Trophoblast cell (in vitro differentiated cells and primary cell): ENCODE data around the gene GAK.
A peak's percentile ranks its signal among the peaks of the same experiment; 100 is the strongest.

Experiments used
- DNase-seq, 2 donors: peaks; one replicate each; pipeline ENCODE4 v3.0.0-alpha.2; 2016
- H2AFZ ChIP-seq: 2 replicates; pipeline ENCODE4 v1.6.1; 2013; ENCODE audit warnings: low read length, moderate library complexity, mild to moderate bottlenecking; ENCODE audit not compliant: insufficient read depth, poor library complexity
- H2AK5ac ChIP-seq: 2 replicates; pipeline ENCODE4 v1.6.1; 2013; ENCODE audit warnings: mild to moderate bottlenecking, low read length
- H2BK120ac ChIP-seq: 2 replicates; pipeline ENCODE4 v1.6.1; 2013; ENCODE audit warnings: low read length, mild to moderate bottlenecking, moderate library complexity; ENCODE audit not compliant: insufficient read depth, poor library complexity
- H2BK12ac ChIP-seq: 2 replicates; pipeline ENCODE4 v1.6.1; 2013; ENCODE audit warnings: mild to moderate bottlenecking, low read length, moderate library complexity
- H2BK5ac ChIP-seq: 2 replicates; pipeline ENCODE4 v1.6.1; 2013; ENCODE audit warnings: low read length, low read depth, moderate library complexity, mild to moderate bottlenecking; ENCODE audit not compliant: poor library complexity
- H3K14ac ChIP-seq: 2 replicates; pipeline ENCODE4 v1.6.1; 2013; ENCODE audit warnings: mild to moderate bottlenecking, low read length
- H3K18ac ChIP-seq: 2 replicates; pipeline ENCODE4 v1.6.1; 2013; ENCODE audit warnings: mild to moderate bottlenecking, low read length
- H3K23ac ChIP-seq: 2 replicates; pipeline ENCODE4 v1.6.1; 2013; ENCODE audit warnings: low read length
- H3K27ac ChIP-seq: 2 replicates; pipeline ENCODE4 v1.5.1; 2013; ENCODE audit warnings: low read depth, mild to moderate bottlenecking, inconsistent platforms, low read length, moderate library complexity
- H3K27me3 ChIP-seq: 2 replicates; pipeline ENCODE4 v1.6.1; 2013; ENCODE audit warnings: inconsistent platforms, mild to moderate bottlenecking, low read length, moderate library complexity; ENCODE audit not compliant: insufficient read depth
- H3K36me3 ChIP-seq, 2 experiments: 1 replicate in 1 of 2; 2 replicates in 1 of 2; pipeline ENCODE4 v1.6.1; 2013; ENCODE audit warnings: low read length in 2 of 2, mild to moderate bottlenecking in 2 of 2, moderate library complexity in 1 of 2; ENCODE audit not compliant: insufficient read depth in 2 of 2, control insufficient read depth in 1 of 2
- H3K4ac ChIP-seq: 2 replicates; pipeline ENCODE4 v1.6.1; 2013; ENCODE audit warnings: low read depth, mild to moderate bottlenecking, low read length, moderate library complexity
- H3K4me1 ChIP-seq, 2 experiments: 1 replicate in 1 of 2; 2 replicates in 1 of 2; pipeline ENCODE4 v1.6.1; 2013; ENCODE audit warnings: low read length in 2 of 2, mild to moderate bottlenecking in 2 of 2, moderate library complexity in 1 of 2; ENCODE audit not compliant: insufficient read depth in 2 of 2, control insufficient read depth in 1 of 2
- H3K4me2 ChIP-seq: 2 replicates; pipeline ENCODE4 v1.6.1; 2013; ENCODE audit warnings: inconsistent platforms, mild to moderate bottlenecking, low read length, moderate library complexity
- H3K4me3 ChIP-seq: 2 replicates; pipeline ENCODE4 v1.5.1; 2013; ENCODE audit warnings: mild to moderate bottlenecking, low read depth, low read length, inconsistent platforms
- H3K79me1 ChIP-seq: one replicate; pipeline ENCODE4 v1.6.1; 2013; ENCODE audit warnings: low read length
- H3K79me2 ChIP-seq: 2 replicates; pipeline ENCODE4 v1.6.1; 2013; ENCODE audit warnings: low read length, mild to moderate bottlenecking; ENCODE audit not compliant: control insufficient read depth, insufficient read depth, poor library complexity
- H3K9ac ChIP-seq: 2 replicates; pipeline ENCODE4 v1.6.1; 2013; ENCODE audit warnings: mild to moderate bottlenecking, low read length
- H3K9me3 ChIP-seq: 2 replicates; pipeline ENCODE4 v1.6.1; 2013; ENCODE audit warnings: low read depth, mild to moderate bottlenecking, control low read depth, inconsistent platforms, low read length; ENCODE audit not compliant: insufficient read depth
- H4K12ac ChIP-seq: 2 replicates; pipeline ENCODE4 v1.6.1; 2013; ENCODE audit warnings: low read depth, mild to moderate bottlenecking, low read length, moderate library complexity
- H4K8ac ChIP-seq: 2 replicates; pipeline ENCODE4 v1.6.1; 2013; ENCODE audit warnings: low read depth, mild to moderate bottlenecking, low read length, moderate library complexity
- H4K91ac ChIP-seq: one replicate; pipeline ENCODE4 v1.6.1; 2013; ENCODE audit warnings: low read depth, mild to moderate bottlenecking, low read length, moderate library complexity
- WGBS: extraction: QIAGEN DNeasy Blood & Tissue Kit; methylation state at CpG from one replicate; pipeline ENCODE4 v1.1.7; 2013; ENCODE audit warnings: missing lambda C conversion rate; ENCODE audit not compliant: insufficient read length, insufficient coverage; ENCODE audit errors: extremely low coverage; 5-methylcytosine and 5-hydroxymethylcytosine counted together

The GAK gene

GRCh38 chr4:829761-830600, 102.1 kb downstream of the GAK start:
- DNase-seq = no peak
- Histone ChIP-seq H3K79me2 (no peaks in the 10 kb centered on the region), H4K12ac (no peak overlapping the region), H4K8ac (no peak overlapping the region), H2BK5ac (no peak overlapping the region), H4K91ac (no peak overlapping the region), H3K79me1 (no peaks in the 10 kb centered on the region), H3K36me3 (no peaks in the 10 kb centered on the region), H3K4me1 (peaks cover 0 to 2% of the 10 kb centered on the region in 2 experiments), H3K23ac (no peak overlapping the region), H2AK5ac (no peak overlapping the region), H3K27me3 (peaks cover 25% of the 10 kb centered on the region), H3K14ac (no peak overlapping the region), H2BK12ac (no peak overlapping the region), H3K27ac (no peak overlapping the region), H3K4ac (no peak overlapping the region), H3K9ac (no peak overlapping the region), H3K9me3 (peaks cover 13% of the 10 kb centered on the region), H3K4me3 (no peak overlapping the region), H3K4me2 (no peak overlapping the region), H2BK120ac (no peak overlapping the region), H3K18ac (no peak overlapping the region), H2AFZ (no peak overlapping the region)
- no CpG with 5 or more reads among the region's 26 CpGs for WGBS

GRCh38 chr4:829291-829690, 102.8 kb downstream of the GAK start:
- Histone ChIP-seq H4K91ac (no peak overlapping the region), H3K9ac (no peak overlapping the region), H3K79me1 (no peaks in the 10 kb centered on the region), H2BK120ac (no peak overlapping the region), H3K4ac (no peak overlapping the region), H3K23ac (no peak overlapping the region), H3K4me2 (no peak overlapping the region), H3K36me3 (no peaks in the 10 kb centered on the region), H3K4me1 (peaks cover 0 to 2% of the 10 kb centered on the region in 2 experiments), H3K18ac (no peak overlapping the region), H3K27ac (no peak overlapping the region), H2BK5ac (no peak overlapping the region), H2BK12ac (no peak overlapping the region), H2AK5ac (no peak overlapping the region), H3K27me3 (peaks cover 32% of the 10 kb centered on the region), H2AFZ (no peak overlapping the region), H3K9me3 (peaks cover 13% of the 10 kb centered on the region), H4K8ac (no peak overlapping the region), H3K14ac (no peak overlapping the region), H3K79me2 (no peaks in the 10 kb centered on the region), H3K4me3 (no peak overlapping the region), H4K12ac (no peak overlapping the region)
- WGBS = no CpG with 5 or more reads among the region's 6 CpGs
- DNase-seq = no peak

GRCh38 chr4:828641-829271, 103.4 kb downstream of the GAK start:
- Histone ChIP-seq H3K27ac (no peak overlapping the region), H2BK12ac (no peak overlapping the region)
- no CpG with 5 or more reads among the region's 16 CpGs for WGBS

GRCh38 chr4:827209-828081, 104.7 kb downstream of the GAK start:
- no peak overlapping the region for H3K18ac ChIP-seq
- no peak overlapping the region for H3K4me3 ChIP-seq
- no peaks in the 10 kb centered on the region for H3K79me2 ChIP-seq
- no peak overlapping the region for H3K4ac ChIP-seq
- no peak overlapping the region for H2BK120ac ChIP-seq
- peaks cover 16% of the 10 kb centered on the region for H3K9me3 ChIP-seq
- WGBS = no CpG with 5 or more reads among the region's 20 CpGs
- H3K27ac ChIP-seq = no peak overlapping the region
- no peak overlapping the region for H2BK12ac ChIP-seq
- no peak overlapping the region for H2AK5ac ChIP-seq
- peaks cover 0 to 2% of the 10 kb centered on the region in 2 experiments for H3K4me1 ChIP-seq
- no peak overlapping the region for H3K9ac ChIP-seq
- no peak overlapping the region for H2BK5ac ChIP-seq
- no peak overlapping the region for H2AFZ ChIP-seq
- H4K8ac ChIP-seq = no peak overlapping the region
- H3K23ac ChIP-seq = peak overlapping the region; percentile 9
- H3K4me2 ChIP-seq = no peak overlapping the region
- H3K27me3 ChIP-seq = peaks cover 44% of the 10 kb centered on the region
- H4K12ac ChIP-seq = no peak overlapping the region
- H4K91ac ChIP-seq = no peak overlapping the region
- no peak for DNase-seq
- H3K79me1 ChIP-seq = no peaks in the 10 kb centered on the region
- H3K14ac ChIP-seq = no peak overlapping the region
- no peaks in the 10 kb centered on the region for H3K36me3 ChIP-seq

More at GRCh38 chr4:828641-829271, 103.4 kb downstream of the GAK start:
- no peak overlapping the region for H2BK120ac ChIP-seq
- H3K18ac ChIP-seq = no peak overlapping the region
- H4K12ac ChIP-seq = no peak overlapping the region
- H3K14ac ChIP-seq = no peak overlapping the region
- no peaks in the 10 kb centered on the region for H3K79me1 ChIP-seq
- H4K91ac ChIP-seq = no peak overlapping the region
- no peak overlapping the region for H4K8ac ChIP-seq
- peaks cover 36% of the 10 kb centered on the region for H3K27me3 ChIP-seq
- H3K9ac ChIP-seq = no peak overlapping the region
- no peak for DNase-seq
- no peak overlapping the region for H3K4me2 ChIP-seq
- no peaks in the 10 kb centered on the region for H3K79me2 ChIP-seq
- peaks cover 0 to 2% of the 10 kb centered on the region in 2 experiments for H3K4me1 ChIP-seq
- no peak overlapping the region for H2BK5ac ChIP-seq
- H2AK5ac ChIP-seq = no peak overlapping the region
- no peak overlapping the region for H3K4ac ChIP-seq
- no peak overlapping the region for H3K4me3 ChIP-seq
- no peaks in the 10 kb centered on the region for H3K36me3 ChIP-seq
- no peak overlapping the region for H2AFZ ChIP-seq
- no peak overlapping the region for H3K23ac ChIP-seq
- peaks cover 16% of the 10 kb centered on the region for H3K9me3 ChIP-seq
